ENCODE results near the gene ADGRG4. TPM values are rescaled to one million over a fixed set of nuclear protein-coding genes. Genes with fewer than 3 reads are reported as not detected.

ADGRG4 gene
- polyA plus RNA-seq, 1 donor from 2014 or later: not detected

- H3F3A ChIP-seq (ENCODE audit: insufficient read depth, low read length, poor library complexity, severe bottlenecking): no peaks in the 10 kb centered on the region
- TF ChIP-seq REST (IDR thresholded peaks at IDR 0.05; ENCODE audit: borderline replicate concordance): no peak
- no peak for TF ChIP-seq EP300 (conservative IDR thresholded peaks at IDR 0.05; ENCODE audit: poor library complexity, severe bottlenecking)
- TF ChIP-seq CTCF (IDR thresholded peaks at IDR 0.05; ENCODE audit: poor library complexity, severe bottlenecking): no peak
- TF ChIP-seq EZH2 (IDR thresholded peaks at IDR 0.05; ENCODE audit: borderline replicate concordance, insufficient read depth, low read length, poor library complexity, severe bottlenecking): no peak
- H3K79me2 ChIP-seq (replicated peaks; ENCODE audit: insufficient read depth, low read length): no peaks in the 10 kb centered on the region
- H3K9me2 ChIP-seq (ENCODE audit: insufficient read depth, low read length): no peaks in the 10 kb centered on the region
- H2AFZ ChIP-seq (ENCODE audit: low read depth, low read length): no peak overlapping the region
- H4K20me1 ChIP-seq (ENCODE audit: insufficient read depth): no peaks in the 10 kb centered on the region
- H3K36me3 ChIP-seq (ENCODE audit: insufficient read depth, low read length): no peaks in the 10 kb centered on the region
- no peaks in the 10 kb centered on the region for H3K9me3 ChIP-seq (ENCODE audit: low read length)
- no peak overlapping the region for H3K4me2 ChIP-seq (ENCODE audit: low read length)
- no peak overlapping the region for H3K27ac ChIP-seq (ENCODE audit: low read length)
- H3K27me3 ChIP-seq (ENCODE audit: insufficient read depth, low read depth, low read length): no peaks in the 10 kb centered on the region
- H3K9ac ChIP-seq (ENCODE audit: low read length): no peak overlapping the region
- no peak overlapping the region for H3K4me3 ChIP-seq (ENCODE audit: low read length)
These were observed 104.4 kb downstream of the ADGRG4 start for GRCh38 chrX:136405126-136405525.

GRCh38 chrX:136417806-136418205 is 117.0 kb downstream of the ADGRG4 start:
- Histone ChIP-seq H3K9me2 (ENCODE audit: insufficient read depth, low read length) (no peaks in the 10 kb centered on the region), H3K9me3 (ENCODE audit: low read length) (no peaks in the 10 kb centered on the region), H3K4me2 (ENCODE audit: low read length) (no peak overlapping the region), H3K27me3 (ENCODE audit: insufficient read depth, low read depth, low read length) (no peaks in the 10 kb centered on the region), H3K36me3 (ENCODE audit: insufficient read depth, low read length) (no peaks in the 10 kb centered on the region), H3K27ac (ENCODE audit: low read length) (no peak overlapping the region), H3K9ac (ENCODE audit: low read length) (no peak overlapping the region), H4K20me1 (ENCODE audit: insufficient read depth) (no peaks in the 10 kb centered on the region), H3K4me3 (ENCODE audit: low read length) (no peak overlapping the region), H2AFZ (ENCODE audit: low read depth, low read length) (no peak overlapping the region), H3K79me2 (replicated peaks; ENCODE audit: insufficient read depth, low read length) (no peaks in the 10 kb centered on the region), H3F3A (ENCODE audit: insufficient read depth, low read length, poor library complexity, severe bottlenecking) (no peaks in the 10 kb centered on the region)
- no peak for TF ChIP-seq TAF1 (IDR thresholded peaks at IDR 0.05; ENCODE audit: low read depth)
- TF ChIP-seq RAD21 (conservative IDR thresholded peaks at IDR 0.05): no peak
- TF ChIP-seq EZH2 (IDR thresholded peaks at IDR 0.05; ENCODE audit: borderline replicate concordance, insufficient read depth, low read length, poor library complexity, severe bottlenecking): no peak
- no peak for TF ChIP-seq CTCF (IDR thresholded peaks at IDR 0.05; ENCODE audit: poor library complexity, severe bottlenecking)
- no peak for TF ChIP-seq EP300 (conservative IDR thresholded peaks at IDR 0.05; ENCODE audit: poor library complexity, severe bottlenecking)
